Panc1 (cell line): Measurements from ENCODE around the gene SLC12A8. TPM values are rescaled to one million over a fixed set of nuclear protein-coding genes. Genes with fewer than 3 reads are reported as not detected.

Source experiments
- ATAC-seq: fragments of 200-7000 bp; cut with Tn5 transposase; 2 replicates; pipeline ENCODE4 v1.9.1; 2020; ENCODE audit warnings: mild to moderate bottlenecking, moderate library complexity
- BruUV-seq: library from RNA; stranded (reverse); fragments of 400-500 nt; replicated peaks from 2 replicates; lab custom pipeline; 2021; lab: Mats Ljungman, UMichigan
- CTCF ChIA-PET: fragments of 300-600 bp; sonication (Branson Sonifier 250); formaldehyde crosslinking; loops from one replicate; lab custom pipeline; 2022; ENCODE audit warnings: antibody characterized with exemption; lab: Charles Lee
- POLR2A ChIA-PET: fragments of 300-600 bp; sonication (Branson Sonifier 250); formaldehyde crosslinking; loops from one replicate; lab custom pipeline; 2022; ENCODE audit warnings: antibody characterized with exemption; lab: Charles Lee
- DNase-seq: peaks from one replicate; pipeline ENCODE4 v3.0.0-alpha.2; 2010; ENCODE audit warnings: low read depth, low spot score
- H3K27ac ChIP-seq: 2 replicates; pipeline ENCODE4 v1.5.1; 2011; ENCODE audit warnings: mild to moderate bottlenecking, low read length, inconsistent platforms
- H3K27me3 ChIP-seq: fragments of 200-500 bp; sonication (Bioruptor generic); 2 replicates; pipeline ENCODE4 v1.6.0; 2014; ENCODE audit warnings: low read length, inconsistent platforms; ENCODE audit not compliant: control insufficient read depth, insufficient read depth
- H3K36me3 ChIP-seq: fragments of 200-500 bp; sonication (Bioruptor generic); 2 replicates; pipeline ENCODE4 v1.5.1; 2014; ENCODE audit warnings: inconsistent platforms, mild to moderate bottlenecking, low read length, moderate library complexity; ENCODE audit not compliant: control insufficient read depth, insufficient read depth
- H3K4me1 ChIP-seq: 2 replicates; pipeline ENCODE4 v1.5.1; 2011; ENCODE audit warnings: inconsistent platforms, mild to moderate bottlenecking, low read length, moderate library complexity; ENCODE audit not compliant: control insufficient read depth, insufficient read depth
- H3K4me3 ChIP-seq, 2 experiments: 2 replicates each; pipeline ENCODE4 v1.5.1; 2011 to 2012; ENCODE audit warnings: low read depth in 2 of 2, low read length in 2 of 2, mild to moderate bottlenecking in 2 of 2, inconsistent platforms in 1 of 2, moderate library complexity in 1 of 2
- H3K9me3 ChIP-seq: fragments of 200-500 bp; sonication (Bioruptor generic); 2 replicates; pipeline ENCODE4 v1.5.1; 2014; ENCODE audit warnings: low read depth, mild to moderate bottlenecking, inconsistent platforms, low read length, moderate library complexity; ENCODE audit not compliant: control insufficient read depth, insufficient read depth
- POLR2AphosphoS5 ChIP-seq: IDR thresholded peaks from 2 replicates; pipeline ENCODE4 v1.6.1; 2012; ENCODE audit warnings: mild to moderate bottlenecking, low read depth, low read length, moderate library complexity
- SIN3A ChIP-seq: IDR thresholded peaks from 2 replicates; pipeline ENCODE4 v1.6.1; 2012; ENCODE audit warnings: low read depth, mild to moderate bottlenecking, low read length, moderate library complexity, borderline replicate concordance; ENCODE audit not compliant: insufficient read depth
- TCF7L2 ChIP-seq: IDR thresholded peaks from 2 replicates; pipeline ENCODE4 v1.6.1; 2011; ENCODE audit warnings: mild to moderate bottlenecking, low read depth, low read length, inconsistent platforms
- in situ Hi-C: cut with HindIII; loops from 2 replicates; pipeline ENCODE4 v1.10.0; 2016; ENCODE audit warnings: low sequenced_read_pairs, low pct_unique_long_range_greater_than_20kb
- intact Hi-C: fragments of 100-400 bp; cut with micrococcal nuclease; formaldehyde crosslinking; loops from one replicate; pipeline ENCODE4 v1.10.0; 2022; ENCODE audit not compliant: unreplicated experiment
- total RNA-seq: library from RNA; stranded (reverse); gene quantifications from one replicate; pipeline ENCODE4 v1.2.1, GENCODE V29; 2021; ENCODE audit not compliant: unreplicated experiment
- TF ChIP-seq, protein P1 (sequence below): fragments of 450-650 bp; IDR thresholded peaks from 2 replicates; pipeline ENCODE4 v1.5.1; 2017; ENCODE audit warnings: mild to moderate bottlenecking
- TF ChIP-seq, protein P2 (sequence below), 2 experiments: IDR thresholded peaks; 2 replicates each; pipeline ENCODE4 v1.6.1; 2011 to 2012; ENCODE audit warnings: low read depth in 2 of 2, control low read depth in 1 of 2, low read length in 1 of 2, mild to moderate bottlenecking in 1 of 2, moderate library complexity in 1 of 2; ENCODE audit not compliant: insufficient read depth in 1 of 2

The SLC12A8 gene
- total RNA-seq, 1 experiment from 2014 or later: 7.0 TPM

DNA sequence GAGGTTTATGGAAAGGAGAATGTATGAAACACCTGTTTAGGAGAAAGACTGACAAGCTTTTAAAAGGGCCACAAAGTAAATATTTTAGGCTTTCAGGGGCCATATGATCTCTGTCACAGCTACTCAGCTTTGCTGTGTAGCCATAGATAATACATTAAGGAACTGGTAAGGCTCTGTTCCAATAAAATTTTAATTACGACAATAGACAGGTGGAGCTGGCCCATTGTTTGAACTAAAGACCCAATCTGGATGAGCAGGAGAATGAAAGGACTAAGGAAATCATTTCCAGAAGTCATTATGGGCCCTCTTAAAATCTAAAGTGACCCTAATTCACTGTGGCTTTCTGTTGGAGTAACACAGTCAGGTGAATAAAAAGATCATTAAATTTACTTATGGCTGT lies 48.5 kb upstream of the SLC12A8 start:
- no peaks in the 10 kb centered on the region for H3K27me3 ChIP-seq

DNA sequence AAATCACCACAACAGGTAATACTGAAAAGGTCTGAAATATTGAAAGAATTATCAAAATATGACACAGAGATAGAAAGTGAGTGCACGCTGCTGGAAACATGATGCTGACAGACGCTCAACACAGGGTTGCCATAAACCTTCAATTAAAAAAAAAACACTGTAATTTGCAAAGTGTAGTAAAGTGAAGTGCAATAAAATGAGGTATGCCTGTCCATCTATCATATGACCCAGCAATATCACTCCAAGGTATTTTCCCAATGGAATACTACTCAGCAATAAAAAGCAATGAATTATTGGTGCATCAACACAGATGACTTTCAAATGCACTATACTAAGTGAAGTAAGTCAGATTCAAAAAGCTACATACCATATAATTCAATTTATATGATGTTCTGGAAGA lies 47.6 kb upstream of the SLC12A8 start:
- no peaks in the 10 kb centered on the region for H3K36me3 ChIP-seq
- TF ChIP-seq TCF7L2: no peak
- no peak for TF ChIP-seq SIN3A
- TF ChIP-seq, protein P1, sequence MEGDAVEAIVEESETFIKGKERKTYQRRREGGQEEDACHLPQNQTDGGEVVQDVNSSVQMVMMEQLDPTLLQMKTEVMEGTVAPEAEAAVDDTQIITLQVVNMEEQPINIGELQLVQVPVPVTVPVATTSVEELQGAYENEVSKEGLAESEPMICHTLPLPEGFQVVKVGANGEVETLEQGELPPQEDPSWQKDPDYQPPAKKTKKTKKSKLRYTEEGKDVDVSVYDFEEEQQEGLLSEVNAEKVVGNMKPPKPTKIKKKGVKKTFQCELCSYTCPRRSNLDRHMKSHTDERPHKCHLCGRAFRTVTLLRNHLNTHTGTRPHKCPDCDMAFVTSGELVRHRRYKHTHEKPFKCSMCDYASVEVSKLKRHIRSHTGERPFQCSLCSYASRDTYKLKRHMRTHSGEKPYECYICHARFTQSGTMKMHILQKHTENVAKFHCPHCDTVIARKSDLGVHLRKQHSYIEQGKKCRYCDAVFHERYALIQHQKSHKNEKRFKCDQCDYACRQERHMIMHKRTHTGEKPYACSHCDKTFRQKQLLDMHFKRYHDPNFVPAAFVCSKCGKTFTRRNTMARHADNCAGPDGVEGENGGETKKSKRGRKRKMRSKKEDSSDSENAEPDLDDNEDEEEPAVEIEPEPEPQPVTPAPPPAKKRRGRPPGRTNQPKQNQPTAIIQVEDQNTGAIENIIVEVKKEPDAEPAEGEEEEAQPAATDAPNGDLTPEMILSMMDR: no peak
- TF ChIP-seq, protein P2, sequence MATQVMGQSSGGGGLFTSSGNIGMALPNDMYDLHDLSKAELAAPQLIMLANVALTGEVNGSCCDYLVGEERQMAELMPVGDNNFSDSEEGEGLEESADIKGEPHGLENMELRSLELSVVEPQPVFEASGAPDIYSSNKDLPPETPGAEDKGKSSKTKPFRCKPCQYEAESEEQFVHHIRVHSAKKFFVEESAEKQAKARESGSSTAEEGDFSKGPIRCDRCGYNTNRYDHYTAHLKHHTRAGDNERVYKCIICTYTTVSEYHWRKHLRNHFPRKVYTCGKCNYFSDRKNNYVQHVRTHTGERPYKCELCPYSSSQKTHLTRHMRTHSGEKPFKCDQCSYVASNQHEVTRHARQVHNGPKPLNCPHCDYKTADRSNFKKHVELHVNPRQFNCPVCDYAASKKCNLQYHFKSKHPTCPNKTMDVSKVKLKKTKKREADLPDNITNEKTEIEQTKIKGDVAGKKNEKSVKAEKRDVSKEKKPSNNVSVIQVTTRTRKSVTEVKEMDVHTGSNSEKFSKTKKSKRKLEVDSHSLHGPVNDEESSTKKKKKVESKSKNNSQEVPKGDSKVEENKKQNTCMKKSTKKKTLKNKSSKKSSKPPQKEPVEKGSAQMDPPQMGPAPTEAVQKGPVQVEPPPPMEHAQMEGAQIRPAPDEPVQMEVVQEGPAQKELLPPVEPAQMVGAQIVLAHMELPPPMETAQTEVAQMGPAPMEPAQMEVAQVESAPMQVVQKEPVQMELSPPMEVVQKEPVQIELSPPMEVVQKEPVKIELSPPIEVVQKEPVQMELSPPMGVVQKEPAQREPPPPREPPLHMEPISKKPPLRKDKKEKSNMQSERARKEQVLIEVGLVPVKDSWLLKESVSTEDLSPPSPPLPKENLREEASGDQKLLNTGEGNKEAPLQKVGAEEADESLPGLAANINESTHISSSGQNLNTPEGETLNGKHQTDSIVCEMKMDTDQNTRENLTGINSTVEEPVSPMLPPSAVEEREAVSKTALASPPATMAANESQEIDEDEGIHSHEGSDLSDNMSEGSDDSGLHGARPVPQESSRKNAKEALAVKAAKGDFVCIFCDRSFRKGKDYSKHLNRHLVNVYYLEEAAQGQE (IDR thresholded peaks at IDR 0.05; ENCODE audit: insufficient read depth in 1 of 2, low read depth in 2 of 2, low read length in 1 of 2): no peak
- TF ChIP-seq POLR2AphosphoS5: no peak
- H3K4me3 ChIP-seq: no peak overlapping the region
- no peak overlapping the region for H3K27ac ChIP-seq
- no peaks in the 10 kb centered on the region for H3K27me3 ChIP-seq
- no peak for DNase-seq
- H3K9me3 ChIP-seq: peaks cover 3% of the 10 kb centered on the region; the same call in 1 of the 2 replicates
- ChIA-PET POLR2A (no interaction called here), CTCF (no interaction called here)
- no peaks in the 10 kb centered on the region for H3K4me1 ChIP-seq
- BruUV-seq: no TSS peak
- in situ Hi-C loops: no loop called here
- intact Hi-C loops: no loop called here
- ATAC-seq: no peak

More for the DNA sequence above, 48.5 kb upstream of the SLC12A8 start:
- ATAC-seq (no peak), DNase-seq (no peak)
- ChIA-PET CTCF (no interaction called here), POLR2A (no interaction called here)
- no peaks in the 10 kb centered on the region for H3K4me1 ChIP-seq
- no TSS peak for BruUV-seq
- intact Hi-C loops: no loop called here
- no peak overlapping the region for H3K4me3 ChIP-seq
- no peaks in the 10 kb centered on the region for H3K36me3 ChIP-seq
- in situ Hi-C loops: no loop called here
- H3K27ac ChIP-seq: no peak overlapping the region
- H3K9me3 ChIP-seq: peaks cover 3% of the 10 kb centered on the region; the same call in 1 of the 2 replicates
- TF ChIP-seq, protein P1: no peak
- TF ChIP-seq TCF7L2 (no peak), SIN3A (no peak)
- TF ChIP-seq, protein P2 (IDR thresholded peaks at IDR 0.05; ENCODE audit: insufficient read depth in 1 of 2, low read depth in 2 of 2, low read length in 1 of 2): no peak
